ENCODE results near the gene CALML3.
"Not testable (repeated sequence)": the region's sequence is repeated elsewhere in the genome, so short reads cannot be mapped to it uniquely, and the experiment has no call there.

The CALML3 gene

GRCh38 chr10:5524641-5525560 is at the start of gene CALML3:
Gene CALML3 (plus strand): TSS chr10:5524961. CDS start chr10:5525086, 125 bp downstream.
- no peak for DNase-seq

GRCh38 chr10:5475088-5475487 is 49.7 kb upstream of the CALML3 start:
- not testable (repeated sequence) for DNase-seq

- not testable (repeated sequence) for DNase-seq
Measured at GRCh38 chr10:5475974-5476807, 48.6 kb upstream of the CALML3 start.

- DNase-seq, result no peak
Measured at GRCh38 chr10:5476918-5477525, 47.7 kb upstream of the CALML3 start.

- DNase-seq, result no peak
Measured at GRCh38 chr10:5477948-5478693, 46.6 kb upstream of the CALML3 start.

GRCh38 chr10:5478694-5479305 is 46.0 kb upstream of the CALML3 start:
- DNase-seq, result no peak

GRCh38 chr10:5479481-5480161 is 45.1 kb upstream of the CALML3 start:
- no peak for DNase-seq

- DNase-seq, result no peak
Measured at GRCh38 chr10:5480162-5480941, 44.4 kb upstream of the CALML3 start.

GRCh38 chr10:5481121-5481520 is 43.6 kb upstream of the CALML3 start:
- no peak for DNase-seq

- no peak for DNase-seq
Measured at GRCh38 chr10:5482016-5482415, 42.7 kb upstream of the CALML3 start.

- no peak for DNase-seq
Measured at GRCh38 chr10:5484205-5484604, 40.6 kb upstream of the CALML3 start.

GRCh38 chr10:5485290-5485689 is 39.5 kb upstream of the CALML3 start:
- no peak for DNase-seq

GRCh38 chr10:5485948-5486852 is 38.6 kb upstream of the CALML3 start:
- no peak for DNase-seq

- no peak for DNase-seq
Measured at GRCh38 chr10:5486853-5487235, 37.9 kb upstream of the CALML3 start.

- no peak for DNase-seq
Measured at GRCh38 chr10:5488272-5489161, 36.2 kb upstream of the CALML3 start.

GRCh38 chr10:5490032-5490431 is 34.7 kb upstream of the CALML3 start:
- no peak for DNase-seq

- no peak for DNase-seq
Measured at GRCh38 chr10:5490698-5491464, 33.9 kb upstream of the CALML3 start.

GRCh38 chr10:5491477-5491876 is 33.3 kb upstream of the CALML3 start:
- DNase-seq, result no peak
